ENCODE measurements around the gene PKNOX1.
"Not testable (repeated sequence)": the region's sequence is repeated elsewhere in the genome, so short reads cannot be mapped to it uniquely, and the experiment has no call there.

Gene PKNOX1

DNA sequence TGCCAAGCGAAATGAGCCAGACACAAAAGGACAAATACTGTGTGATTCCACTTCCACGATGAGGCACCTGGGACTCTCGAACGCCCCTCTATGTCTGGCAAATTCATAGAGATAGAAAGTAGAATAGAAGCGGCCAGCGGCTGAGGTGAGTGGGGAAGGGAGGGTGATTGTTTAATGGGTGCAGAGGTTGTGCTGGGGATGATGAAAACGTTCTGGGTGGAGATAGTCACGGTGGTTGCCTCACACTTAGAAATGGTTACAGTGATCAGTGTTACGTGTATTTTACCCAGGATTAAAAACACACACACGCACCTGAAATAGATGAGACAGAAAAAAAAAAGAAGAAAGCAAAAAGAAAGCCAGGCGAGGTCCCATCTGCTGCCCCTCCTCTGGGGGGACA is 98.4 kb downstream of the PKNOX1 start:
- not testable (repeated sequence) for H3K9me3 ChIP-seq (ENCODE audit: control insufficient read depth, low read length); H3K9ac ChIP-seq (ENCODE audit: low read length); DNase-seq (ENCODE audit: low read depth); H3K36me3 ChIP-seq (ENCODE audit: control insufficient read depth, insufficient read depth, low read length, severe bottlenecking); H3K4me3 ChIP-seq (ENCODE audit: low read length); H3K27me3 ChIP-seq (replicated peaks; ENCODE audit: control insufficient read depth, insufficient read depth, low read length); H3K4me1 ChIP-seq (ENCODE audit: control insufficient read depth, insufficient read depth, low read length)

GRCh38 chr21:43074401-43075169 is 100.2 kb downstream of the PKNOX1 start:
- not testable (repeated sequence) for H3K4me3 ChIP-seq (ENCODE audit: low read length); H3K9me3 ChIP-seq (ENCODE audit: control insufficient read depth, low read length); H3K36me3 ChIP-seq (ENCODE audit: control insufficient read depth, insufficient read depth, low read length, severe bottlenecking); H3K27me3 ChIP-seq (replicated peaks; ENCODE audit: control insufficient read depth, insufficient read depth, low read length); H3K4me1 ChIP-seq (ENCODE audit: control insufficient read depth, insufficient read depth, low read length); DNase-seq (ENCODE audit: low read depth); H3K9ac ChIP-seq (ENCODE audit: low read length)

DNA sequence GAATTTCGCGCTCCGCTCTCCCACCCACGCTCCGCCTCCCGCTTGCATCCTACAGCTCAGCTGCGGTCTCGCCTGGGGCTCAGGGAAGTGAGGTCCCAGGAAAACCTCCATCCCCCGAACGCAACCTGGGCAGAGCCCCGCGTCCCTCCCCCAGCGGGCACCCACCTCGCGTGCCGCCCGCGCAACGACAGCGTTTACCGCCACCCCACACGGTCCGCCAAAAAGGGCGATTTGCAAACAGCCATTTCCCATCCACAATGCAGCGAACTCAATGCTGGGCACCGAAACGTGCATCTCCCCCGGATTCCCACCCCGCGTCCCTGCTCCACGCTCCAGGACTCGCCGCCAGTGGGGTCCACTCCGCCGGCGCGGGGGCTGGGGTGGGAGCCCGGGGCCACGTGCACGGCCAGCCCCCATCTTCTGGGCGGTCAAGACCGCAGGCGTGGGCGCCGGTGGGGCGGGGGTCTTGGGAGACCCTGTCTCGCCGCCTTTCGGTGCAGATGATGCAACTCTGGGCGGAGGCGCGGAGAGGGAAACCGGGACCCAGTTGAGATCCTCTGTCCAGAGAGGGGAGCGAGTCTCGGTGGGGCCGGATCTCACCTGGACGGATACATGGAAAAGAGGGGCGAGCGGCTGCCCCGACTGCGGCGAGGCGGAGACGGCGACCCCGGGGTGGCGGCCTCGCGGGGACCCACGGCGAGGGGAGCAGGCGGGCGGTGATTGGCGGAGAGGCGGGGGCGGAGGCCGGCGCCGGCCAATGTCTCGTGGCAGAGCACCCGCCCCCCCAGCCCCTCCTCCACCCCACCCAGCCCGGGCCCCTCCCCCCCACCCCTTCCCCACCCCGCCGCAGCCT is 101.0 kb downstream of the PKNOX1 start, which contains the start of gene CBS:
Gene CBS, minus strand, starts transcription at position 666 of the 853 bp plus-strand sequence. CDS start 3,642 bp downstream, outside the sequence.
- not testable (repeated sequence) for DNase-seq (ENCODE audit: low read depth); H3K9me3 ChIP-seq (ENCODE audit: control insufficient read depth, low read length); H3K4me1 ChIP-seq (ENCODE audit: control insufficient read depth, insufficient read depth, low read length); H3K9ac ChIP-seq (ENCODE audit: low read length); H3K36me3 ChIP-seq (ENCODE audit: control insufficient read depth, insufficient read depth, low read length, severe bottlenecking); H3K4me3 ChIP-seq (ENCODE audit: low read length); H3K27me3 ChIP-seq (replicated peaks; ENCODE audit: control insufficient read depth, insufficient read depth, low read length)

DNA sequence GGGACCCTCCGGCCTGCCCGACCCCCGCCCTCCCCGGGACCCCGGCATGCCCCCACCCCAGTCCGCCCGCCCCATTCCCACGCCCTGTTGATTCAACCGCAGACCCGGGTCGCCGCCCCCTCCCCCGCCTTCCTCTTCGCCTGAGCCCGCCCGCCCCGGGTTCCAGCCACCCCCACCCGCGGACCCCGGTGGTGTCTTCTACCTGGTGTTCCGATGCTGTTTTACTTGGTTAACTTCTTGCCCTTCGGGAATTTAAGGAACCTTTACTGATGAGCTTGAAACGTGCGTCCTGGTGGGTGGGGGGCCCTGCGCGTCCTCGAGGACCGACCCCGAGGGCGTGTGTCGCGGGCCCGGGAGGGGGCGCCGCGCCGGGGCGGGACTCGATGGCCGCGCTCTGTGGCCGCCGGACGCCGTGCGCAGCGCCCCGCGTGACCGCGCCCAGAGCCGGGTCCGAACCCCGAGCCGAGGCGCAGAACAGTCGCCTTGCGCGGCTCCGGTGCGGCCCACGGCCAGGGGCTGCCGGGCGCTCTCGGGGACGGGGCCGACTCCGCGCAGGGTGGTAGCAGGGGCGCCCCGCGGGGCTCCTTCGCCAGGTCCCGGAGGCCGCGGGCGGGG is 101.8 kb downstream of the PKNOX1 start:
- H3K9me3 ChIP-seq (ENCODE audit: control insufficient read depth, low read length); H3K9ac ChIP-seq (ENCODE audit: low read length); H3K4me3 ChIP-seq (ENCODE audit: low read length): not testable (repeated sequence)

GRCh38 chr21:43076643-43077042 is 102.3 kb downstream of the PKNOX1 start:
- not testable (repeated sequence) for H3K9me3 ChIP-seq (ENCODE audit: control insufficient read depth, low read length); H3K9ac ChIP-seq (ENCODE audit: low read length); H3K27me3 ChIP-seq (replicated peaks; ENCODE audit: control insufficient read depth, insufficient read depth, low read length); DNase-seq (ENCODE audit: low read depth); H3K4me3 ChIP-seq (ENCODE audit: low read length); H3K36me3 ChIP-seq (ENCODE audit: control insufficient read depth, insufficient read depth, low read length, severe bottlenecking); H3K4me1 ChIP-seq (ENCODE audit: control insufficient read depth, insufficient read depth, low read length)

More for the DNA sequence above, 101.8 kb downstream of the PKNOX1 start:
- not testable (repeated sequence) for H3K4me1 ChIP-seq (ENCODE audit: control insufficient read depth, insufficient read depth, low read length); H3K36me3 ChIP-seq (ENCODE audit: control insufficient read depth, insufficient read depth, low read length, severe bottlenecking); H3K27me3 ChIP-seq (replicated peaks; ENCODE audit: control insufficient read depth, insufficient read depth, low read length); DNase-seq (ENCODE audit: low read depth)

- H3K9ac ChIP-seq (ENCODE audit: low read length); H3K4me3 ChIP-seq (ENCODE audit: low read length); H3K4me1 ChIP-seq (ENCODE audit: control insufficient read depth, insufficient read depth, low read length); H3K9me3 ChIP-seq (ENCODE audit: control insufficient read depth, low read length); H3K36me3 ChIP-seq (ENCODE audit: control insufficient read depth, insufficient read depth, low read length, severe bottlenecking); DNase-seq (ENCODE audit: low read depth); H3K27me3 ChIP-seq (replicated peaks; ENCODE audit: control insufficient read depth, insufficient read depth, low read length): not testable (repeated sequence)
Measured at GRCh38 chr21:43082587-43083300, 108.4 kb downstream of the PKNOX1 start.

Measured in adipocyte (in vitro differentiated cells).